Limb (tissue), 2 donors: ENCODE data around the gene PRPF8.
A peak's percentile ranks its signal among the peaks of the same experiment; 100 is the strongest.
"Not testable (repeated sequence)": the region's sequence is repeated elsewhere in the genome, so short reads cannot be mapped to it uniquely, and the experiment has no call there.

Source experiments
- DNase-seq, 2 donors: peaks; one replicate each; pipeline ENCODE4 v3.0.0-alpha.2; 2016; ENCODE audit errors: extremely low spot score in 2 of 2

The PRPF8 gene

DNA sequence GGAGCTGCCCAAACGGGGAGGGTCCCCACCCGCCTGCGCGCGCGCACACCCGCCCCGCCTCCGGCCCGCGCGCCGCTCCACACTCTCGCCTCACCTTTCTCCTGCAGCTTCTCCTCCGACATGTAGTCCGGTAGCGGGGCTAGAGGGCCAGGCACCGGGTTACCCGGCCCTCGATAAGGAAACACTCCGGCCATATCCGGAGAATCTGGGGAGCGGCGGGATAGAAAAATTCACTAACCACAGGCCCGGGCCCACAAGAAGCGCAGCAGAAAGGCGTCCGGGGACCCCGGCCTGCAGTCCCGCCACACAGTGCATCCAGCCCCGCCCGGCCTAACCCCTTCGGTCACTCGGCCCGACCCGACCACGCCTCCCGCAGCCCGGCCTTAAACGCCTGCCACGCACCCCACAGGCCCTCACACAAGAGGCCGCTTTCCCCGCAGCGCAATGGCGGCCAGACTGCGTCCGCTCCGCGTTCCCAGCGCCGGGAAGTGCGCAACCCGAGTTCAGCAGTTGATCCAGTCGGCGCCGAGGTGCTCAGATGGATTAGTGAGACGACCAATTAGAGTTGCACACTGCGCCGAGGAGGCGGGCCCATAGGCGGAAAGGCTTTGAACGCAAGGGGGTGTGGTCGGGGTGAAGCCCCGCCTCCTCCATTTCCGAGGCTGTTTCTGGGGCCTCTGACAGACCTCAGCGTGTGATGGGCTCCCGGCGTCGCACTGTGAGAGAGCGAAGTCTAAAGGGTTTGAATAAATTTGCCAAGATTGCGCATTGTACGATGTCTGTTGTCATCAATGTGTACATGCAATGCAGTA, at the start of gene PRPF8:
Gene PRPF8, minus strand, starts transcription at position 490 of the 812 bp plus-strand sequence. Its CDS starts 296 bp downstream, at position 194.
- peak; percentile 97 to 99 for DNase-seq

DNA sequence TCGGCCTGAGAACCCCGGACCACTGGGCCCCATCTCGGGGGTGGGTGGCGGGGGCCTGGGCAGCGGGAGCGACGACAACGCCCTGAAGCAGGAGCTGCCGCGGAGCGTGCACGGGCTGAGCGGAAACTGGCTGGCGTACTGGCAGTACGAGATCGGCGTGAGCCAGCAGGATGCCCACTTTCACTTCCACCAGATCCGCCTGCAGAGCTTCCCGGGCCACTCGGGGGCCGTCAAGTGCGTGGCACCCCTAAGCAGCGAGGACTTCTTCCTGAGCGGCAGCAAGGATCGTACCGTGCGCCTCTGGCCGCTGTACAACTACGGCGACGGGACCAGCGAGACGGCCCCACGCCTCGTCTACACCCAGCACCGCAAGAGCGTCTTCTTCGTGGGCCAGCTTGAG, 49.1 kb upstream of the PRPF8 start:
- DNase-seq: no peak

DNA sequence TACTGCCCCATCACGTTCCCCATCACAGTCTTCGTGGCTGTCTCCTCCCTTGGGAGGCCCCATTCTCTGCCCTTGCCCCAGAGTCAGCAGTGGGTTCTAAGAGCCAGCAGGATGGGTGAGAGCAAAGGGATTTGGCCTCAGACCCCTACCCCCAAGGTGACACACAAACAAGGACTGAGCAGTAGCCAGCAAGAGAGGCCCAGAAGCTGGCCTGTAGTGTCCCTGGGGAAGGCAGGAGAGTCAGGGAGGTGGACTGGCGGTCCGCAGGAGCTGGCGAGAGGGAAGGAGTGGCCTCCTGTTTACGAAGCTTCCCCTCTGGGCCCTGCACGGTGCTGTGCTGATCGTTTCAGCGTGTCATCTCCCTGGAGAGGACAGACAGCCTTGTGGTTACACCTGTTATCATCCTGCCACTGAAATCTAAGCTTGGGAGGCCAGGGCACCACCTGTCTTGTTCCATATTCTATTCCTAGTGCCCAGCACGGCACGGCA, 48.2 kb upstream of the PRPF8 start:
- no peak for DNase-seq

DNA sequence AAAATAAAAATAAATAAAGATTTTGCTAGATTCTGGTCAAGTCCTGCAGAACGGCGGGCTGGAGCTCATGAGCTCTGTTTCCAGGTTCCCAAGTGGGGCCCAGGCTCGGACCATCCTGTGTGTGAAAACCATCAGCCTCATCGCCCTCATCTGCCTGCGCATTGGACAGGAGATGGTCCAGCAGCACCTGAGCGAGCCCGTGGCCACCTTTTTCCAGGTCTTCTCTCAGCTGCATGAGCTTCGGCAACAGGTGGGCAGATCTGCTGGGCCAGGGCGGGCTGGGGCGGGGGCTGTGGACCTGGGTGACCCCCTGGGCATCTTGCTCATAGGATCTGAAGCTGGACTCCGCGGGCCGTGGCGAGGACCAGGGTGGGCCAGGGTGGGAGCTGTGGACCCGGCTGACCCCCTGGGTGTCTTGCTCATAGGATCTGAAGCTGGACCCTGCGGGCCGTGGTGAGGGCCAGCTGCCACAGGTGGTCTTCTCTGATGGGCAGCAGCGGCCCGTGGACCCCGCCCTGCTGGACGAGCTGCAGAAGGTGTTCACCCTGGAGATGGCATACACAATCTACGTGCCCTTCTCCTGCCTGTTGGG, 47.7 kb upstream of the PRPF8 start:
- no peak for DNase-seq

DNA sequence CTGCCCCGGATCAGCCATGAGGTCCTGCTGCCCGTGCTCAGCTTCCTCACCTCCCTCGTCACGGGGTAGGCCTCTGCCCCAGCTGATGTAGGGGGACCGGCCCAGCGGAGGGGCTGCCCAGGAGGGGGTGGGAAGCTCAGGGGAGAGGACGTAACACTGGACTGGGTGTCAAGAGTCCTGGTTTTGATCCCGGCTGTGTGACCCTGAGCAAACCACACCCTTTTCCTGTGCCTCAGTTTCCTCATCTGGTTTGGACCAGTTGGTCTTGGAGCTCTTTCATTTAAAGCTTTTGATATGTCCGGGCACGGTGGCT, 46.5 kb upstream of the PRPF8 start:
- no peak for DNase-seq

DNA sequence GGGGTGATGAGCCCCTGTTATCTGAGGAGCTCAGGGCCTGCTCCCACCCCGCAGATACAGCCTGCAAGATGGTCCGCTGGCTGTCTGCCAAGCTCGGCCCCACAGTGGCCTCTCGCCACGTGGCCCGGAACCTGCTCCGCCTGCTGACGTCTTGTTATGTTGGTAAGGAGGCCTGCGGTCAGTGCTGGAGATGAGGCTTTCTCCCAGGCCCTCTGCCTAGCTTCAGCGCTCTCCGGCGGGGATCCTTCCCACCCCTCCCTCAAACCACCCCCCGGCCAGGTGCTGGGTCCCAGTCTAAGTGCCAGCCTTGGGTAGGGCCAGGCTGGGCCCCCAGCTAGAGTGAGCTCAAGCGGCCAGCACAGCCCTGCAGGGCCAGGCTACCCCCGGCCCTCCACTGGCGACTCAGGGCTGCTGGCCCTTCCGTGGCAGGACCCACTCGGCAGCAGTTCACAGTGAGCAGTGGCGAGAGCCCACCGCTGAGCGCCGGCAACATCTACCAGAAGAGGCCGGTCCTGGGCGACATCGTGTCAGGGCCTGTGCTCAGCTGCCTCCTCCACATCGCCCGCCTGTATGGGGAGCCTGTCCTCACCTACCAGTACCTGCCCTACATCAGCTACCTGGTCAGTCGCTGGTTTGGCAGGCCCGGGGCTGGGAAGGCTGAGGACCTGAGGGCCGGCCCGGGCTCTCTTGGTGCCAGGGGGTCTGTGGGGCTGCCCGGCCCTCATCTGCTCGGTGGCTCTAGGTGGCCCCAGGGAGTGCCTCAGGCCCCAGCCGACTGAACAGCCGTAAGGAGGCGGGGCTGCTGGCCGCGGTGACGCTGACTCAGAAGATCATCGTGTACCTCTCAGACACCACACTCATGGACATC, 45.9 kb upstream of the PRPF8 start:
- peak; percentile 47 to 78 for DNase-seq

DNA sequence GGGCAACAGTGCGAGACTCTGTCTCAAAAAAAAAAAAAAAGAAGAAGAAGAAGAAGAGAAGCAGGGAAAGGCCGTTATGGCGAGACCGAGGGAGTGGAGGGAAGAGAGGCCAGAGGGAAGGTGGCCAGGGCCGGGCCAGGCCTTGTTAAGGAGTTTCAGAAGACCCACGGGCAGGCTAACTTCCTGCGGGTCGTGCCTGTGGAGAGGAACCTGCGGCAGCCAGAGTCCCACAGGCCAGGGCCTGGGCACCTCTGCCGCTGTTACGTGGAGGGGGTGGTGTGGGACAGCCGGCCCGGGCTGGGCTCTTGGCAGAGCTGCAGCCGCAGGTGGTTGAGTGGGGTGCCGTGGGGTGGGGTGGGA, 45.3 kb upstream of the PRPF8 start:
- no peak for DNase-seq

DNA sequence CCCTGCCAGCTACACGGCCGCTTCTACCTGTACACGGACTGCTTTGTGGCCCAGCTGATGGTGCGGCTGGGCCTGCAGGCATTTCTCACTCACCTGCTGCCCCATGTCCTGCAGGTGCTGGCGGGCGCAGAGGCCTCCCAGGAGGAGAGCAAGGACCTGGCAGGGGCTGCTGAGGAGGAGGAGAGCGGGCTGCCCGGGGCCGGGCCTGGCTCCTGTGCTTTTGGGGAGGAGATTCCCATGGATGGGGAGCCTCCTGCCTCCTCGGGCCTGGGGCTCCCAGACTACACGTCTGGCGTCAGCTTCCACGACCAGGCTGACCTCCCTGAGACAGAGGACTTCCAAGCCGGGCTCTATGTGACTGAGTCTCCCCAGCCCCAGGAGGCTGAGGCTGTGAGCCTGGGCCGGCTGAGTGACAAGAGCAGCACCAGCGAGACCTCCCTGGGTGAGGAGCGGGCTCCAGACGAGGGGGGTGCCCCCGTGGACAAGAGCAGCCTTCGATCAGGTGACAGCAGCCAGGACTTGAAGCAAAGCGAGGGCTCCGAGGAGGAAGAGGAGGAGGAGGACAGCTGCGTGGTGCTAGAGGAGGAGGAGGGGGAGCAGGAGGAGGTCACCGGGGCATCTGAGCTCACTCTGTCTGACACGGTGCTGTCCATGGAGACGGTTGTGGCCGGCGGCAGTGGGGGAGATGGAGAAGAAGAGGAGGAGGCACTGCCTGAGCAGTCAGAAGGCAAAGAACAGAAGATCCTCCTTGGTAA, 43.4 kb upstream of the PRPF8 start:
- DNase-seq: peak in 1 of 2 donors; percentile 32

DNA sequence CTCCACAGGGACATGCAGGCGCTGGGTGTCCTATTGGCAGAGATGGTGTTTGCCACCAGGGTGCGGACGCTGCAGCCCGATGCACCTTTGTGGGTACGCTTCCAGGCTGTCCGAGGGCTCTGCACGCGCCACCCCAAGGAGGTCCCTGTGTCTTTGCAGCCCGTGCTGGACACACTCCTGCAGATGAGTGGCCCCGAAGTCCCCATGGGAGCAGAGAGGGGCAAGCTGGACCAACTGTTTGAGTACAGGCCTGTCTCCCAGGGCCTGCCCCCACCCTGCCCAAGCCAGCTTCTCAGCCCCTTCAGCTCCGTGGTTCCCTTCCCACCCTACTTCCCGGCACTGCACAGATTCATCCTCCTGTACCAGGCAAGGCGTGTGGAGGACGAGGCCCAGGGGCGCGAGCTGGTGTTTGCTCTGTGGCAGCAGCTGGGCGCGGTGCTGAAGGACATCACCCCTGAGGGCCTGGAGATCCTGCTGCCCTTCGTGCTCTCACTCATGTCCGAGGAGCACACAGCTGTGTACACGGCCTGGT, 42.7 kb upstream of the PRPF8 start:
- peak in 1 of 2 donors; percentile 22 for DNase-seq

DNA sequence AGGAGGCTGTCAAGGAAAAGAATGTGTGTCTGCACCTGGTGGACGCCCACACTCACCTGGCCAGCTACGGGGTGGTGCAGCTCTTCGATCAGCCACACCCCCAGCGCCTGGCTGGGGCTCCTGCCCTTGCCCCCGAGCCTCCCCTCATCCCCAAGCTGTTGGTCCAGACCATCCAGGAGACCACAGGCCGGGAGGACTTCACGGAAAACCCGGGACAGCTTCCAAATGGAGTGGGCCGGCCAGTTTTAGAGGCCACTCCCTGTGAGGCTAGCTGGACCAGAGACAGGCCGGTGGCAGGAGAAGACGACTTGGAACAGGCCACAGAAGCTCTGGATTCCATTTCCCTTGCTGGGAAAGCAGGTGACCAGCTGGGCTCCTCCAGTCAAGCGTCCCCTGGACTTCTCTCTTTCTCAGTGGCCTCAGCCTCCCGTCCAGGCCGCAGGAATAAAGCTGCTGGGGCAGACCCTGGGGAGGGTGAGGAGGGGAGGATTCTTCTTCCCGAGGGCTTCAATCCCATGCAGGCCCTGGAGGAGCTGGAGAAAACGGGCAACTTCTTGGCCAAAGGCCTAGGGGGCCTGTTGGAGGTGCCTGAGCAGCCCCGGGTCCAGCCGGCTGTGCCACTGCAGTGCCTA, 42.1 kb upstream of the PRPF8 start:
- DNase-seq: peak in 1 of 2 donors; percentile 22

DNA sequence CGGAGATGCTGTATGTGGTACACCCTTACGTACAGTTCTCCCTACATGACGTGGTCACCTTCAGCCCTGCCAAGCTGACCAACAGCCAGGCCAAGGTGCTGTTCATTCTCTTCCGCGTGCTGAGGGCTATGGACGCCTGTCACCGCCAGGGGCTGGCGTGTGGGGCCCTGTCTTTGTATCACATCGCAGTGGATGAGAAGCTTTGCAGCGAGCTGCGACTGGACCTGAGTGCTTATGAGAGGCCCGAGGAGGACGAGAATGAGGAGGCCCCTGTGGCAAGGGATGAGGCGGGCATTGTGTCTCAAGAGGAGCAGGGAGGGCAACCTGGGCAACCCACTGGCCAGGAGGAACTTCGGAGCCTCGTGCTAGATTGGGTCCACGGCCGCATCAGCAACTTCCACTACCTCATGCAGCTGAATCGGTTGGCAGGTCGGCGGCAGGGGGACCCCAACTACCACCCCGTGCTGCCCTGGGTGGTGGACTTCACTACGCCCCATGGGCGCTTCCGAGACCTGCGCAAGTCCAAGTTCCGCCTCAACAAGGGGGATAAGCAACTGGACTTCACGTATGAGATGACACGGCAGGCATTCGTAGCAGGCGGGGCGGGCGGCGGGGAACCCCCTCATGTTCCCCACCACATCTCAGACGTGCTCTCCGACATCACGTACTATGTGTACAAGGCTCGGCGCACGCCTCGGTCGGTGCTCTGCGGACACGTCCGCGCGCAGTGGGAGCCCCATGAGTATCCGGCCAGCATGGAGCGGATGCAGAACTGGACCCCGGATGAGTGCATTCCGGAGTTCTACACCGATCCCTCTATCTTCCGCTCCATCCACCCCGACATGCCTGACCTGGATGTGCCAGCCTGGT, 41.2 kb upstream of the PRPF8 start:
- DNase-seq: peak in 1 of 2 donors; percentile 28

DNA sequence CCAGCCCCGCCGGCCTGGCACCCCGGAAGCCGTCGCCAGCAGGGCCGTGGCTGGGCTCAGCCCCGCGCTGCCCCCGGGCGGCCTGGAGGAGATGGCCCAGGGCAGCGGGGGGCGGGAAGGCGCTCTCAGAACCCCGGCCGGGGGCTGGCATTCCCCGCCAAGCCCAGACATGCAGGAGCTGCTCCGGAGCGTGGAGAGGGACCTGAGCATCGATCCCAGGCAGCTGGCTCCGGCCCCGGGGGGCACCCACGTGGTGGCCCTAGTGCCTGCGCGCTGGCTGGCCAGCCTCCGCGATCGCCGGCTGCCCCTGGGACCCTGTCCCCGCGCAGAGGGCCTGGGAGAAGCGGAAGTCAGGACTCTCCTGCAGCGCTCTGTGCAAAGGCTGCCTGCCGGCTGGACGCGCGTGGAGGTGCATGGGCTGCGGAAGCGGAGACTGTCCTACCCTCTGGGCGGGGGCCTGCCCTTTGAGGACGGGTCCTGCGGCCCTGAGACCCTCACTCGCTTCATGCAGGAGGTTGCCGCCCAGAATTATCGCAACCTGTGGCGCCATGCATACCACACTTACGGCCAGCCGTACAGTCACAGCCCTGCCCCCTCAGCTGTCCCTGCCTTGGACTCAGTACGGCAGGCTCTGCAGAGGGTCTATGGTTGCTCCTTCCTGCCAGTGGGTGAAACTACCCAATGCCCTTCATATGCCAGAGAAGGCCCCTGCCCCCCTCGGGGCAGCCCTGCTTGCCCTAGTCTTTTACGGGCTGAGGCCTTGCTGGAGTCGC, 40.4 kb upstream of the PRPF8 start:
- no peak for DNase-seq

DNA sequence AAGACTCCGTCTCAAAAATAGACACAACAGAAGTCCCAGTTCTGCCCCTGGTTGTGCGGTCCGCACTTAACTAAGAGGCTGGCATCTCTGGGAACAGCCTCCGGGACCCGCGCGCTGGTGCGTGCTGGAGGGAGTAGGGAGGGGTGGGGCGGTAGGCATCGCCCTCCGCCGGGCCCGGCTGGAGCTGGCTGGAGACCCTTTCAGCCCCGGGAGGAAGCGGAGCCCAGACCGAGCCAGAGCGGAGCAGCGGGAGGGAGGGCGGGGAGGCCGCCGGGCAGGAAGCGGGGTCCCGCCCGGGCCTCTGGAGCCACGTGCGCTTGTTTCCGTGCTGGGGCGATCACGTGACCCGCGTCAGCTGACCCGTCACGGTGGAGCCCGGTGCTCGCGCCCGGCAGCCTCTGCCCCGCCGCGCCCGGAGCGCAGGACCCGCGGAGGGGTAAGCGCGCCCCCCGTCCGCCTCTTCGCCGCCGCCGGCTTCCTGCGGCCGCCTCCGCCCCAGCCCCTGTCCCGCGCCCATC, 39.7 kb upstream of the PRPF8 start, which contains the start of gene WDR81:
Gene WDR81, plus strand, starts transcription at position 354 of the 518 bp plus-strand sequence. CDS start 256 bp downstream, outside the sequence.
- DNase-seq: peak; percentile 85 to 91

DNA sequence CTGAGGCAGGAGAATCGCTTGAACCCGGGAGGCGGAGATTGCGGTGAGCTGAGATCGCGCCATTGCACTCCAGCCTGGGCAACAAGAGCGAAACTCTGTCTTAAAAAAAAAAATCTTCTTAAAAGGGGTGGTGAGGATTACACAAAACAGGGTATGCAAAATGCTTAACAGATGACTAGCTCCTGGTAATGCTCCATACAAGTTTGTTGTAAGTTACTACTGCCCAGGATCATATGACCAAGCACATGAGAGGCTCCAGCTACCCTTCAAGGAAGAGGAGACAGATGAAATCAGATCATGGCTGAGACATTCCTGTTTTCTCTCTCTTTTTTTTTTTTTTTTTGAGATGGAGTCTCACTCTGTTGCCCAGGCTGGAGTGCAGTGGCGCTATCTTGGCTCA, 37.4 kb upstream of the PRPF8 start:
- not testable (repeated sequence) for DNase-seq

DNA sequence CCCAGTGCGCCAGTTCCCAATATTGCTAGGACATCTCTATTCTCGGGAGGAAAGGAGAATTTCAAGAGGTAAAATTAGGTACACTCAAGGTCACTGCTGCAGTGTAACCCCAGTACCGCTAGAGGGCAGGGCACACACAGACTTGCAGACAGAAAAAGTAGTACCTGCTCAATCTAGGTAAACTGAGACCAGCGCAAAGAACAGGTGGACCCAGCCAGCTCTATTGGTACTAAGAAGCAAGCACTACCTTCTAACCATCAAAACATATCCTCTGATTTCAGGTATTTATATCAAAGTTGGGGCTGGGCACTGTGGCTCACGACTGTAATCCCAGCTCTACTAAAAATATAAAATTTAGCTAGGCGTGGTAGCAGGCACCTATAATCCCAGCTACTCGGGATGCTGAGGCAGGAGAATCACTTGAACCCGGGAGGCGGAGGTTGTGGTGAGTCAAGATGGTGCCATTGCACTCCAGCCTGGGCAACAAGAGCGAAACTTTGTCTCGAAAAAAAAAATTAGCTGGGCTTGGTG, 36.3 kb upstream of the PRPF8 start:
- peak; percentile 51 to 75 for DNase-seq

DNA sequence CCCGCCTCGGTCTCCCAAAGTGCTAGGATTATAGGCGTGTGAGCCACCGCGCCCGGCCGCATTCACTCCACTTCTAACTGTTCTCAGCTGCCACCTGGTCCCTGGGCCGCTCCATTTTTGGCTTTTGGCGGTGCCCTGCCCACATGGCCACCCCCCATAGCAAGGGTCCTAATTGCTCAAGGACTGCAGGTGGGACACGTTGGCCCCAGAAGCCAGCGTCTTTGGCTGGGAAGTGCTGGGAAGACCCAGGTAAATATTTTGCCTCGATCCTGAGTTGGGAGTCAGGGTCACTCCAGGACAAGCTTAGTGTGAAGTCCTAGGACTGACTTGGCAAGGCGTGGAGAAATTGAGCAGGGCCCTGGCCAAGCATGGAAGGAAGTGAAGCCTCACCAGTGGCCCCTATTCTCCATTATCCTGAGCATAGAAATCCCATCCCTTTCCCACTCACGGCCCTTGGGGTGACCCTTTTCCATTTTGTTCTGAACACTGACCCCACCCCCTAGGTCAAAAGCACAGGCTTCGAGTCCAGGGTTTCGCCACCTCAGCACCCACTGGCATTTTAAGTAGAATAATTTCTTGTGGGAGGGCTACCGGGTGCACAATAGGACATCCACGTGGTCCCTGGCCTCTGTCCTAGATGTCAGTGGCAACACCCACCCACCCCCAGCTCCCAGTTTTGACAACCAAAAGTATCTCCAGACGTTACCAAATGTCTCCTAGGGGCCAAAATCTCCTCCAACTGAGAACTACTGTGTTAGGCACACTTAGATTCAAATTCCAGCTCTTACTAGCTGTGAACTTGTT, 33.9 kb upstream of the PRPF8 start:
- DNase-seq: peak in 1 of 2 donors; percentile 24

DNA sequence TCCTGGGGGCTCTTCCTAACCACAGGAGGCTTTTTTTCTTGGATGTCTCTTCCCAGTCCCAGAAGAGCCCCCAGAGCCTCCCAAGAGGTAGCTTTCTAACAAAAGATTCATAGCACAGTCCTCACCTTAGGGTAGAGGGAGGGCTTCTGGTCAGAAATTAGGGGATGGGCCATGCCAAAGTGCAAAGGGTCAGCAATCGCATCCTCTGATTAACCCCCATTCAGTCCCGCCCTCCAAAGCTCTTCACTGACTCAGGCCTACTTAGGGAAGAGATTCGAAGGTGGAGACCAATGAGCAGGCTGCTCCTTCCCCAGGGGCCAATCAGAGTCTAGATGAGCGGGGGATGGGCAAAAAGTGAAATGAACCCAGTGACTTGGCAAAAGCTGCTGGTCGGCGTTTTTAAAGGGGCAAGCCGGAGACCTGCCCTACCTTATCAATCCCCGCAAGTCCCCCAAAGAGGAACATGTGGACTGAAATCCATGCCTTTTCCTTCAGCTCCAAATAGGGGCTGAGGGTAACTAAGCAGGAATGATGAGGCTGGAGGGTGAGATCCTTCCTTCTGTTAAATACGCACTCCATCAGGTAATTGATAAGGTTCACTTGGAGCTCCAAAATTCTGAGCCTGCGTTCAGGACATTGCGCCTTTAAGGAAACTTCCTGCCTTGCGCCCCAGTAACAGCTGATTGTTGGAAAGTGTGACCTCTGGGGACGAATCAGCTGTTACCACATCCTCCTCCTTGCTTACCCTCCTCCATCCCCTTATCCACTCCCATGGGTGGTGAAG, 32.4 kb upstream of the PRPF8 start:
- peak; percentile 90 to 91 for DNase-seq
